Measurements from ENCODE around the gene HMGN4.

Gene HMGN4

GRCh38 chr6:26553635-26554446 lies 15.7 kb downstream of the HMGN4 start:
- DNase-seq: peak; percentile 86

- no peak for DNase-seq
Observed at GRCh38 chr6:26554447-26554696, 16.2 kb downstream of the HMGN4 start.

- peak; percentile 54 for DNase-seq
Observed at GRCh38 chr6:26554697-26555504, 16.7 kb downstream of the HMGN4 start.

- DNase-seq: peak; percentile 59
Observed at GRCh38 chr6:26555505-26556262, 17.5 kb downstream of the HMGN4 start.

GRCh38 chr6:26556263-26557070 lies 18.3 kb downstream of the HMGN4 start:
- DNase-seq: peak; percentile 77

GRCh38 chr6:26561533-26562466 lies 23.6 kb downstream of the HMGN4 start:
- DNase-seq: no peak

GRCh38 chr6:26563488-26563887 lies 25.3 kb downstream of the HMGN4 start:
- DNase-seq: no peak

- DNase-seq: peak; percentile 96
Observed at GRCh38 chr6:26568601-26569432, 30.7 kb downstream of the HMGN4 start.

GRCh38 chr6:26569433-26569764 lies 31.2 kb downstream of the HMGN4 start:
- no peak for DNase-seq

- DNase-seq: peak; percentile 37
Observed at GRCh38 chr6:26570027-26570809, 32.1 kb downstream of the HMGN4 start.

GRCh38 chr6:26571592-26572296 lies 33.6 kb downstream of the HMGN4 start:
- peak; percentile 82 for DNase-seq

GRCh38 chr6:26575494-26575939 lies 37.4 kb downstream of the HMGN4 start:
- no peak for DNase-seq

- no peak for DNase-seq
Observed at GRCh38 chr6:26576407-26576843, 38.3 kb downstream of the HMGN4 start.

- DNase-seq: peak; percentile 78
Observed at GRCh38 chr6:26576929-26577719, 39.0 kb downstream of the HMGN4 start.

GRCh38 chr6:26577720-26578072 lies 39.5 kb downstream of the HMGN4 start:
- no peak for DNase-seq

- no peak for DNase-seq
Observed at GRCh38 chr6:26578279-26578678, 40.1 kb downstream of the HMGN4 start.

GRCh38 chr6:26578741-26579140 lies 40.6 kb downstream of the HMGN4 start:
- DNase-seq: no peak

GRCh38 chr6:26581164-26581915 lies 43.2 kb downstream of the HMGN4 start:
- no peak for DNase-seq

Data from islet precursor cell (in vitro differentiated cells).